ENCODE measurements around the gene ECI1.
"Not testable (repeated sequence)": the region's sequence is repeated elsewhere in the genome, so short reads cannot be mapped to it uniquely, and the experiment has no call there.

Gene ECI1

DNA sequence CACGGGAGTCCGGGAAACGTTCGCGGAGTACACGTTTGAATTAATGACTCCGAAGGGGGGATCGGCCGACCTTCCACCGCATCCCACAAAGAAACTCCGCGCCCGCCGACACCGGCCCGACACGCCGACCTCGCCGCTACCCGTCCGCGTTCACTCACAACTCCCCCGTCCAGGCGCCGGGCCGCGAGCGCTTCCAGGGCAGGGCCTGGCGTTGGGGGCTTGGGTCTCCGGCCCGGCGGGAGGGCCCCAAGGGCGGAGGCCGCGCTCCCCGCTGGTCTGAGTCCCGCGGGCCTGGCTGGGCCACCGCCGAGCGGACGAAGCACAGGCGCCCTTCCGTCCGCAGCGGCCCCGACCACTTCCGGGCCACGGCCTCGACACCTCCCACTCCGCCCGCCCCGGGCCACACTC lies 16.1 kb upstream of the ECI1 start:
- in situ Hi-C loops (cut with MboI; ENCODE audit: low pct_unique_long_range_greater_than_20kb, low sequenced_read_pairs); DNase-seq: not testable (repeated sequence)

GRCh38 chr16:2266887-2267286 lies 15.5 kb upstream of the ECI1 start:
- in situ Hi-C loops (cut with MboI; ENCODE audit: low pct_unique_long_range_greater_than_20kb, low sequenced_read_pairs); DNase-seq: not testable (repeated sequence)

- not testable (repeated sequence) for DNase-seq
Measured at GRCh38 chr16:2263026-2263425, 11.6 kb upstream of the ECI1 start.

DNA sequence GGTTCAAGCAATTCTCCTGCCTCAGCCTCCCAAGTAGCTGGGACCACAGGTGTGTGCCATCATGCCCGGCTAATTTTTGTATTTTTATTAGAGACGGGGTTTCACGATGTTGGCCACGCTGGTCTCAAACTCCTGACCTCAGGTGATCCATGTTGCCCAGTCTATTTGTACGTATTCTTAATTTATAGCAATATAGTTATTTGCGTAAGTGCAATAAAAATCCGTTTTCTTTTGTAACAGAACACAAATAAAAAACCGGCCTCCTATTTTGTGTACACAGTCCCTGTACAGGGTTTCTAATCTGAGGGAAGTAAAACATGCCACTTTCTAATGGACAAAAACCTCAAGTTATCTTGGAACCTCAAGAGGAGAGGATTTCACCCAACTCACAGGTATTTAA lies 8.9 kb upstream of the ECI1 start:
- in situ Hi-C loops (cut with MboI; ENCODE audit: low pct_unique_long_range_greater_than_20kb, low sequenced_read_pairs): no loop called here
- DNase-seq: no peak

More at GRCh38 chr16:2263026-2263425, 11.6 kb upstream of the ECI1 start:
- in situ Hi-C loops (cut with MboI; ENCODE audit: low pct_unique_long_range_greater_than_20kb, low sequenced_read_pairs): not testable (repeated sequence)

GRCh38 chr16:2258530-2258929 lies 7.1 kb upstream of the ECI1 start:
- in situ Hi-C loops (cut with MboI; ENCODE audit: low pct_unique_long_range_greater_than_20kb, low sequenced_read_pairs); DNase-seq: not testable (repeated sequence)

DNA sequence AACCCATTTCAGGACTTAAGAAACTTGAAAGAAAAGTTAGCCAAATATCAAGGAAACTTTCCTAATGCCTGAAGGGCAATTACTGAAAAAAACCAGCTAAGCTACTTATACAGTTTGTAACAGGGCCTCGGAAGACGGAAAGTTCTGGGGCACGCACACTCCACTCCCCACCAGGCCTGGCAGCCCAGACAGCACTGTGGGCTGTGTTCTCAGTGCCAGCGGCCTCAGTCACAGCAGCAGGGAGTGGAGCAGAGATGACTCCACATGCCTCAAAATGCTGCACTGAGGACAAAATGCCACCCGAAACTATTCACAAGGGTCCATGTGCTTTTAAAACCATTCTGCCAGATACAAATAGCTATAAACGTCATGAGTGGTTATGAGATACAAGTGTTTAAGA lies 6.3 kb upstream of the ECI1 start:
- DNase-seq: no peak
- in situ Hi-C loops (cut with MboI; ENCODE audit: low pct_unique_long_range_greater_than_20kb, low sequenced_read_pairs): no loop called here

- DNase-seq: no peak
- in situ Hi-C loops (cut with MboI; ENCODE audit: low pct_unique_long_range_greater_than_20kb, low sequenced_read_pairs): no loop called here
Measured at GRCh38 chr16:2256531-2257140, 5.2 kb upstream of the ECI1 start.

DNA sequence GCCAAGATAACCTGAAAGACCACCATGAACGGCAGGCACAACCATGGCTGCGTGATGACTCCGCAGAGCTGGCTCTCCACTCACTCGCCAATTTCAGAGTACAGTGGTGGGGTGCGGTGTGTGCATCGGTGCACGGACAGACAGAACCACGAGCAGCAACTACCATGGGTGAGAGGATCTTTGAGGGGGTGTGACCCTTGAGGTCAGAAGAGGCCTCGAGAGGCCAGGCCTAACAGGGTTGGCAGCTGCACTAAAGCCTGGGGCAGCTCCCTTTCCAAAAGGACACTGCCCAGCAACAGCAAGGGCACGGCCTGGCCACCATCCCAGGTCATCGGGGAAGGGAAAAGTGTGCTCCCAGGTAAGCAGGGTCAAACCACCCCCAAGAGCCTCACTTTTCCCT lies 1.9 kb upstream of the ECI1 start:
- in situ Hi-C loops (cut with MboI; ENCODE audit: low pct_unique_long_range_greater_than_20kb, low sequenced_read_pairs): no loop called here
- DNase-seq: no peak

GRCh38 chr16:2252806-2253148 lies 1.4 kb upstream of the ECI1 start:
- in situ Hi-C loops (cut with MboI; ENCODE audit: low pct_unique_long_range_greater_than_20kb, low sequenced_read_pairs): no loop called here
- DNase-seq: no peak

GRCh38 chr16:2250652-2251295 lies 613 bp downstream of the ECI1 start:
- in situ Hi-C loops (cut with MboI; ENCODE audit: low pct_unique_long_range_greater_than_20kb, low sequenced_read_pairs): no loop called here
- DNase-seq: peak; percentile 53

DNA sequence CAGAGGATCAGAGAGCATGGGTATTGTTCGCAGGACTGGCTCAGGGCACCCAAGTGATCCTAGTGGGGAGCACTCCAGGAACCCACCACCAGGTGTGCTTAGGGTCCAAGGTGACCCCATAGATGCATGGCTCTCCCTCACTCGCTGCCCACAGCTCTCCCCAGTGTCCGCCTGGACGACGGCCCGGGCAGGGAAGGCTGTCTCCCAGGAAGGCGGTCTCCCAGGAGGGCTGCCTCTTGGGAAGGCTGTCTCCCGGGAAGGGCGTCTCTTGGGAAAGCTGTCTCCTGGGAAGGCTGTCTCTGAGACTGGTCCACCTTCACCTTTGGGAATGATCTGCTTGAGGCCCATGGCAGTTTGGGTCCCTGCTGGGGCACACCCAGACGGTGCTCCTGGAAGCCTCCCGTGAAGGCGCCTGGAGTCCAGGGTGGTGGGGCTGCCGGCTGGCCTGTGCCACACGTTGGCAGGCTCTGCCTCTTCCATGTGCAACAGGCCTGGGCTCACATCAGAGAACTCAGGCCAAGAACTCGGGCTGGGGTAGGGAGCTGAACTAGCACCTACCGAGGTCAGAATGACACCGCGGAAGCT lies 5.0 kb downstream of the ECI1 start:
- DNase-seq: no peak
- in situ Hi-C loops (cut with MboI; ENCODE audit: low pct_unique_long_range_greater_than_20kb, low sequenced_read_pairs): no loop called here

DNA sequence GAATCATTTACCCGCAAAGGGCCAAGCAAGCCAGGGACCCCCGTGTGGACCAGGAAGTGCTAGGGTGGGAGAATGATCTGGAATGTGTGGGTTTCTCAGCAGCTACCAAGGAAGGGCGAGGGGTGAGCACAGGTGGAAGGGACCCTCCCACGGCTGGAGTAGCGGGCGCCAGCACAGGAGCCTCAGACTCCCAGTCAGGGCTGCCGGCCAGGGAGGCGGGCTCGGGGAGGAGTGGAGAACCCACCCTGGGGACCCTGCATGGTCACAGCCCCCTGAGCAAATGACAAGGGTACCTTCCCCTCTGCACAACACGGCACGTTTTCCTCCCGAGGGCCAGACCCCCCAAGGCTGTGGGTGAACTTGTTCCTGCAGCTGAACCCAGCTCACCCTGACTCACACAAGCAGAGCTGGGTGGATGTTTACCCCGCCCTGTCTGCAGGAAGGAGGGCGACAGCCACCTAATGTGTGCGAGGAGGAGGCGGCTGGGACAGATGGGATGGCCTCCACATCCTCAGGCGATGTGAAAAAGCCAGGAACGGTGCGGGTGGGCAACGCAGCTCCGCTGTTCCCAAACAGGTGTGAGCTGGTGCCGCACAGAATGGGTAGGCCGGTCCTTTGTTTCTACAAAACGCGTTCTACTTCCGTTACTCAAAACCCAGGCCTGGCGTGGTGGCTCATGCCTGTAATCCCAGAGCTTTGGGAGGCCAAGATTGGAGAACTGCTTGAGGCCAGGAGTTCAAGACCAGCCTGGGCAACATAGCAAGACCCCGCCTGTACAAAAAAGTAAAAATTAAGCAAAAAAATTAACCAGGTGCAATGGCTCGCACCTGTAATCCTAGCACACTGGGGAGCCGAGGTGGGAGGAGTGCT lies 6.2 kb downstream of the ECI1 start:
- no peak for DNase-seq
- in situ Hi-C loops (cut with MboI; ENCODE audit: low pct_unique_long_range_greater_than_20kb, low sequenced_read_pairs): no loop called here

DNA sequence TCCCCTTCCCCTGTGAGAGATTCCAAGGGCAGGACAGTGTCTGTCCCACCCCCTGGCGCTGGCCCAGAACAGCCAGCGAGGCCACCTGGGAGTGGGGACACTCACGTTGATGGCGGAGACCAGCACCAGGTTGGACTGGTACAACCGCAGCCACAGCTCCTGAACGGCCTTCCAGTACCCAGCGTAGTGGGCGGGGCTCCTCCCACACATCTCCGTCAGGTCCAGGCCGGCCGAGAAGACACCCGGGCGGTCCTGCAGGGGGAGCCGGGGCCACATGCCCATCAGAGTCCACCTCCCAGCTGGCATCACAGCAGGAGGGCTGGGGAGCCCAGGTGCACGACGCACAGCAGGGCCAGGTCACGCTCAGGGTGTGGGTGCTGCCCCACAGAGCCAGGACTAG lies 7.1 kb downstream of the ECI1 start:
- in situ Hi-C loops (cut with MboI; ENCODE audit: low pct_unique_long_range_greater_than_20kb, low sequenced_read_pairs): no loop called here
- no peak for DNase-seq

GRCh38 chr16:2243781-2244180 lies 7.6 kb downstream of the ECI1 start:
- in situ Hi-C loops (cut with MboI; ENCODE audit: low pct_unique_long_range_greater_than_20kb, low sequenced_read_pairs): no loop called here
- DNase-seq: no peak

- in situ Hi-C loops (cut with MboI; ENCODE audit: low pct_unique_long_range_greater_than_20kb, low sequenced_read_pairs): no loop called here
- DNase-seq: no peak
Measured at GRCh38 chr16:2243031-2243528, 8.3 kb downstream of the ECI1 start.

- no peak for DNase-seq
- in situ Hi-C loops (cut with MboI; ENCODE audit: low pct_unique_long_range_greater_than_20kb, low sequenced_read_pairs): no loop called here
Measured at GRCh38 chr16:2242598-2242997, 8.8 kb downstream of the ECI1 start.

- in situ Hi-C loops (cut with MboI; ENCODE audit: low pct_unique_long_range_greater_than_20kb, low sequenced_read_pairs); DNase-seq: not testable (repeated sequence)
Measured at GRCh38 chr16:2240331-2240730, 11.1 kb downstream of the ECI1 start.

GRCh38 chr16:2238838-2239675 lies 12.3 kb downstream of the ECI1 start:
- in situ Hi-C loops (cut with MboI; ENCODE audit: low pct_unique_long_range_greater_than_20kb, low sequenced_read_pairs): no loop called here
- no peak for DNase-seq

All from KBM-7 (cell line).